Fibroblast of pulmonary artery (primary cell): ENCODE data around the gene FGR.

ENCODE experiments used
- DNase-seq: peaks from one replicate; pipeline ENCODE4 v3.0.0-alpha.2; 2010; ENCODE audit warnings: low read depth
- H3K4me3 ChIP-seq: replicated peaks from 2 replicates; pipeline ENCODE4 v1.5.1; 2011; ENCODE audit warnings: low read depth, mild to moderate bottlenecking, control low read depth, low read length, moderate library complexity
- CTCF ChIP-seq: IDR thresholded peaks from 2 replicates; pipeline ENCODE4 v1.5.1; 2011; ENCODE audit warnings: mild to moderate bottlenecking, control low read depth, low read length, inconsistent platforms; ENCODE audit errors: missing control alignments

Gene FGR

GRCh38 chr1:27598295-27598687, 36.7 kb downstream of the FGR start:
- no peak for TF ChIP-seq CTCF
- no peak overlapping the region for H3K4me3 ChIP-seq

GRCh38 chr1:27597516-27598294, 37.3 kb downstream of the FGR start:
- DNase-seq: no peak
- peak overlapping the region; percentile 19 for H3K4me3 ChIP-seq
- TF ChIP-seq CTCF: no peak

More at GRCh38 chr1:27598295-27598687, 36.7 kb downstream of the FGR start:
- peak; percentile 60 for DNase-seq

GRCh38 chr1:27596986-27597385, 38.0 kb downstream of the FGR start:
- DNase-seq: no peak
- no peak for TF ChIP-seq CTCF
- H3K4me3 ChIP-seq: no peak overlapping the region

- DNase-seq: no peak
- no peak for TF ChIP-seq CTCF
- no peak overlapping the region for H3K4me3 ChIP-seq
Measured at GRCh38 chr1:27596261-27596660, 38.7 kb downstream of the FGR start.

- no peak for TF ChIP-seq CTCF
- no peak for DNase-seq
- no peak overlapping the region for H3K4me3 ChIP-seq
Measured at GRCh38 chr1:27595597-27595996, 39.4 kb downstream of the FGR start.

- no peak for DNase-seq
- no peak for TF ChIP-seq CTCF
- no peak overlapping the region for H3K4me3 ChIP-seq
Measured at GRCh38 chr1:27594564-27595510, 40.1 kb downstream of the FGR start.
